Naive thymus-derived CD8-positive, alpha-beta T cell (primary cell): ENCODE results near the gene NUDCD3. TPM values are rescaled to one million over a fixed set of nuclear protein-coding genes. Genes with fewer than 3 reads are reported as not detected.

Experiments
- ATAC-seq, 2 donors: fragments of 150-1000 bp; cut with Tn5 transposase in 1 of 2; sonication (Bioruptor Pico), chemical (Tn5 transposase) in 1 of 2; 1 replicate in 1 of 2; 2 replicates in 1 of 2; pipeline ENCODE4 v1.10.0; 2021; ENCODE audit warnings: mild to moderate bottlenecking in 2 of 2, moderate library complexity in 2 of 2
- POLR2A ChIA-PET: fragments of 350-600 bp; sonication (Branson Sonifier 250); formaldehyde crosslinking; loops from one replicate; lab custom pipeline; 2021; ENCODE audit warnings: antibody characterized with exemption; lab: Charles Lee
- DNase-seq, 10 donors: peaks; one replicate each; pipeline versions ENCODE4 v3.0.0 to v3.0.0-alpha.2; 2020 to 2022
- H3K27ac Mint-ChIP-seq, 10 donors: one replicate each; pipeline ENCODE4 v1.8.0; 2020 to 2022; ENCODE audit warnings: mild to moderate bottlenecking in 10 of 10, mixed read lengths in 10 of 10, moderate library complexity in 4 of 10, inconsistent platforms in 1 of 10
- H3K27me3 Mint-ChIP-seq, 5 donors: one replicate each; pipeline ENCODE4 v1.8.0; 2021 to 2022; ENCODE audit warnings: mixed read lengths in 5 of 5
- H3K36me3 Mint-ChIP-seq, 3 donors: one replicate each; pipeline ENCODE4 v1.8.0; 2020 to 2022; ENCODE audit warnings: mixed read lengths in 3 of 3, mild to moderate bottlenecking in 2 of 3, inconsistent platforms in 1 of 3
- H3K4me1 Mint-ChIP-seq, 4 donors: one replicate each; pipeline ENCODE4 v1.8.0; 2021 to 2022; ENCODE audit warnings: mixed read lengths in 4 of 4
- H3K4me3 Mint-ChIP-seq, 10 donors: one replicate each; pipeline ENCODE4 v1.8.0; 2020 to 2022; ENCODE audit warnings: mild to moderate bottlenecking in 10 of 10, mixed read lengths in 10 of 10, moderate library complexity in 6 of 10, inconsistent platforms in 1 of 10
- H3K9me3 Mint-ChIP-seq, 9 donors: one replicate each; pipeline ENCODE4 v1.8.0; 2020 to 2022; ENCODE audit warnings: mixed read lengths in 9 of 9, mild to moderate bottlenecking in 3 of 9, inconsistent platforms in 1 of 9, moderate library complexity in 1 of 9
- polyA plus RNA-seq, 3 donors: library from polyadenylated mRNA; unstranded; fragments of 300-500 nt; fragmentation: Illumina TruSeq; gene quantifications; one replicate each; pipeline ENCODE4 v1.2.3, GENCODE V29; 2021
- total RNA-seq, 8 experiments: library from RNA in 2 of 8; stranded (reverse) in 2 of 8; gene quantifications; one replicate each; pipeline ENCODE4 v1.2.3 and lab custom pipeline; 2021 to 2026

NUDCD3 gene
- total and polyA plus RNA-seq, 5 experiments from 2014 or later, result 54.6 to 118 (median 69.4) TPM

GRCh38 chr7:44471436-44471835 lies 19.0 kb downstream of the NUDCD3 start:
- POLR2A ChIA-PET, result interaction anchor here (0.5 kb wide), 1 partner anchor 15 kb away, joined by 5 read pairs; no protein-coding TSS in a partner anchor
- DNase-seq, result no peak
- Mint-ChIP-seq H3K36me3 (peaks cover 0 to 91% (median 24%) of the 10 kb centered on the region in 3 donors), H3K4me3 (no peak overlapping the region), H3K9me3 (no peaks in the 10 kb centered on the region), H3K4me1 (peaks cover 40 to 88% (median 77%) of the 10 kb centered on the region in 4 donors), H3K27ac (peak overlapping the region in 3 of 10 donors; percentile 39 to 60 (median 46)), H3K27me3 (no peaks in the 10 kb centered on the region)
- no peak for ATAC-seq

DNA sequence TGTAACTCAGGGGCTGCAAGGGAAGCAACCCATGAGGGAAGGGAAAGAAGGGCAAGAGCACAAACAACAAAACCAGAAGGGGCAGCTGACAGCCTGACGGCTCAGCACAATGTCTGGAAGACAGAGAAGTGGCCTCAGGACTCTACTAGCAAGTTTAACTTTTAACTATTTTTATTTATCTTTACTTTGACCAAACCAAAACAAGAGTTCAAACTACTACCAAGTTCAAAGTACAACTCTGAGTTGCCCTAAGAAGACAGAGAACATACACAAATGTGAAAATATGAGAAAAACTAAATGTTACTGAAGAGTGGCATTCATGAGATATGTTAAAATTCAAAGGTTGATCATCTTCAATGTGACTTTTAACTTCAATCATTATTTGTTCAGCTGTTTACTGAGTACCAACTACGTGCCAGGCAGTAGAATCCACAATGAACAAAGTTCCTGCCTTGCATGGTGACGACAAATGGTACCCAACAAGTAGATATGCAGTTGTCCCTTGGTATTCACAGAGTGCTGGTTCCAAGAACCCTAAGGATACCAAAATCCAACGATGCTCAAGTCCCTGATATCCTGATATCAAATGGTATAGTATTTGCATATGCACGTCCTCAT lies 19.7 kb downstream of the NUDCD3 start:
- Mint-ChIP-seq H3K27me3 (no peaks in the 10 kb centered on the region), H3K9me3 (no peaks in the 10 kb centered on the region), H3K27ac (peak overlapping the region in 3 of 10 donors; percentile 1 to 60 (median 23)), H3K4me1 (peaks cover 41 to 88% (median 79%) of the 10 kb centered on the region in 4 donors), H3K36me3 (peaks cover 0 to 87% (median 24%) of the 10 kb centered on the region in 3 donors), H3K4me3 (peak overlapping the region in 1 of 10 donors; percentile 13)
- POLR2A ChIA-PET, result interaction anchor here (0.5 to 1.5 kb wide), 2 partner anchors 10 to 14 kb away, joined by 3 to 5 read pairs; no protein-coding TSS in a partner anchor
- DNase-seq (no peak), ATAC-seq (no peak)

DNA sequence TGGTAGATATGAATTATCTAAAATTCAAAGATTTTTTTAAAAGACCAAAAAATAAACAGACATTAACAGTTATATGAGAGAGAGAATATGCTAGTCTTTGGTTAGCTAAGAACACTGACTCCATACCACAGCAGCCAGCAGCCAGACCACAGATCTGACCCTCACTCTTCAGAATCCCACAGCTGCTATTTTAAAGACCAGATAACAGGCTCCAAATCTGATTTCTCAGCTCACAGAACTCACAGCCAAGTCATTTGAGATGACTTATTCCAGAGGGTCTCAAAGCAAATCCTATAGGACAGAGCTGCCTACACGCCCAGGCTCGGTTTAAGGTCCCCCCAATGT lies 20.4 kb downstream of the NUDCD3 start:
- Mint-ChIP-seq H3K9me3 (no peaks in the 10 kb centered on the region), H3K27ac (peak overlapping the region in 4 of 10 donors; percentile 1 to 60 (median 20)), H3K4me3 (peak overlapping the region in 2 of 10 donors; percentile 13 to 19), H3K36me3 (peaks cover 0 to 87% (median 24%) of the 10 kb centered on the region in 3 donors), H3K27me3 (no peaks in the 10 kb centered on the region), H3K4me1 (peaks cover 46 to 89% (median 83%) of the 10 kb centered on the region in 4 donors)
- POLR2A ChIA-PET, result interaction anchor here (0.7 to 1.5 kb wide), 2 partner anchors 10 to 20 kb away, joined by 3 read pairs; partner anchors contain the start of gene NUDCD3
- no peak for DNase-seq
- no peak for ATAC-seq

- ATAC-seq (no peak), DNase-seq (no peak)
- no peaks in the 10 kb centered on the region for H3K9me3 Mint-ChIP-seq
- POLR2A ChIA-PET, result interaction anchor here (0.7 to 1.5 kb wide), 2 partner anchors 9 to 20 kb away, joined by 3 read pairs; partner anchors contain the start of gene NUDCD3
- no peaks in the 10 kb centered on the region for H3K27me3 Mint-ChIP-seq
- peak overlapping the region in 3 of 10 donors; percentile 1 to 33 (median 3) for H3K4me3 Mint-ChIP-seq
- peak overlapping the region in 2 of 10 donors; percentile 1 to 23 for H3K27ac Mint-ChIP-seq
- H3K36me3 Mint-ChIP-seq, result peaks cover 0 to 86% (median 24%) of the 10 kb centered on the region in 3 donors
- H3K4me1 Mint-ChIP-seq, result peaks cover 47 to 92% (median 85%) of the 10 kb centered on the region in 4 donors
Measured at GRCh38 chr7:44469461-44470134, 20.9 kb downstream of the NUDCD3 start.

GRCh38 chr7:44467217-44467548 lies 23.3 kb downstream of the NUDCD3 start:
- ATAC-seq (no peak), DNase-seq (no peak)
- H3K27ac Mint-ChIP-seq, result peak overlapping the region in 7 of 10 donors; percentile 0 to 81 (median 30)
- POLR2A ChIA-PET, result interaction anchor here (0.6 to 1.3 kb wide), 2 partner anchors 23 to 128 kb away, joined by 4 to 8 read pairs; partner anchors contain the start of gene NUDCD3
- no peaks in the 10 kb centered on the region for H3K27me3 Mint-ChIP-seq
- H3K36me3 Mint-ChIP-seq, result peaks cover 0 to 69% (median 17%) of the 10 kb centered on the region in 3 donors
- peaks cover 40 to 85% (median 81%) of the 10 kb centered on the region in 4 donors for H3K4me1 Mint-ChIP-seq
- H3K4me3 Mint-ChIP-seq, result peak overlapping the region in 6 of 10 donors; percentile 3 to 50 (median 22)
- no peaks in the 10 kb centered on the region for H3K9me3 Mint-ChIP-seq

DNA sequence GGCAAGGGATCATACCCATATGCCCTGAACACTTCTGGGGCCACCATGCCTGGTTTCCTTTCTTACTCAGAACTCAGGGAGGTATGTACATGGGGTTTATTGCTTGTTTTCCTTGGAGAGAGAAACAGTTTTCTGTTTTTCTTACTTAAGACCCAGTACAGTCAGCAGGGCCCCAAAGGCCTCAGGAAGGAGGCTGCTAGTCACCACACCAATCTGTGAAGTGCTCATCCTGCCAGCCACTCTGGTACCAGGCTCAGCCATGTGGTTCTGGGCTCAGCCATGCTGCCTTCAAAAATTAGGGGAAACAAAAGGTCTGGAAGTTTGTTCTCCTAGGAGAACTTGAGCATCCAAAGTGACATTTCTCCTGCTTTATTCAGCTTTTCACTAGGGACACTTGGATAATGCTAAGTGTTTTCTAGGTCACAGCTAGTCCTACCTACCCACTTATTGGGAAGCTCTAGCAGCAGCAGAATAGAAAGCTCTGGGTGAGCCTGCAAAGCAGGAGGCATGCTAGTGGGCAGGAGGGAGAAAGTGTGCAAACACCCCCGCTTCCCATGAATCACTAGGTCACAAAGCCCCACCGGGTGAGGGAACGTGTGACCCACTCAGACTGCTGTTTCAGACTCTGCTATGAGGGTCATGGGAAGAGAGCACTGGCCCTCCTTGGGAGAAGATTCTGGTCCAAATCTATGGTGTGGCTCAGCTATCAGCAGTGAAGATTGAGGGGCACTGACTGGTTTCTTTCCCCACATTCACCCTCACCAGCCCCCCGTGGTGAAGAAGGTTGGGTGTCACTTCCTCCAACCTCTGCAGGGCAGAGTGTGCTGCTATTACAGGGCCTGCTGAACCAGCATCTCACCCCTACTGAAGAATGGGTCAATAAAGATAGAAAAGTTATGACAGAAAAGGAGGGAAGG lies 23.9 kb downstream of the NUDCD3 start:
- no peak for DNase-seq
- H3K27me3 Mint-ChIP-seq, result no peaks in the 10 kb centered on the region
- H3K36me3 Mint-ChIP-seq, result peaks cover 0 to 65% (median 12%) of the 10 kb centered on the region in 3 donors
- no peaks in the 10 kb centered on the region for H3K9me3 Mint-ChIP-seq
- POLR2A ChIA-PET, result interaction anchor here (0.6 to 1.3 kb wide), 2 partner anchors 23 to 129 kb away, joined by 4 to 8 read pairs; partner anchors contain the start of gene NUDCD3
- peak overlapping the region in 6 of 10 donors; percentile 3 to 50 (median 24) for H3K4me3 Mint-ChIP-seq
- ATAC-seq, result no peak
- H3K4me1 Mint-ChIP-seq, result peaks cover 41 to 86% (median 82%) of the 10 kb centered on the region in 4 donors
- peak overlapping the region in 6 of 10 donors; percentile 0 to 81 (median 39) for H3K27ac Mint-ChIP-seq

DNA sequence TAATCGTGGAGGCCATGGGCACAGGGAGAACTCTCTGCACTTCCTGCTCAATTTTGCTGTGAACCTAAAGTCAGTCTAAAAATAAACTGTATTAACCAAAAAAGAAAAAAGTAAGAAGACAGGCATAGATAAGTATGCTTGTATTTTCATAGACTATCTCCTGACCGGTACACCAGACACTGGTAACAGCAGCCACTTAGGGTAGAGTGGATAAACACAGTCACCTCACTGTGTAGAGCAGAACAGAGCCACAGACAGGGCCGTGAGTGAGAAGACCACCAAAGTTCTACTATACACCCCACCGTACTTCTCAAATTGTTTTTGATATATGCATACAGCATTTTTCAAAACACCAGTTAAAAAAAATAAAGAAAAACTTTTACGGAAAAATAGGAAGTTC lies 25.0 kb downstream of the NUDCD3 start:
- POLR2A ChIA-PET, result no interaction called here
- Mint-ChIP-seq H3K4me3 (peak overlapping the region in 2 of 10 donors; percentile 10 to 14), H3K36me3 (peaks cover 0 to 60% (median 12%) of the 10 kb centered on the region in 3 donors), H3K27ac (peak overlapping the region in 3 of 10 donors; percentile 5 to 58 (median 41)), H3K4me1 (peaks cover 43 to 89% (median 86%) of the 10 kb centered on the region in 4 donors), H3K9me3 (no peaks in the 10 kb centered on the region), H3K27me3 (no peaks in the 10 kb centered on the region)
- ATAC-seq, result no peak
- no peak for DNase-seq

GRCh38 chr7:44463169-44463808 lies 27.2 kb downstream of the NUDCD3 start:
- Mint-ChIP-seq H3K4me3 (peak overlapping the region in 1 of 10 donors; percentile 2), H3K27ac (peak overlapping the region in 4 of 10 donors; percentile 4 to 73 (median 40)), H3K36me3 (peaks cover 5 to 50% (median 11%) of the 10 kb centered on the region in 3 donors), H3K9me3 (no peaks in the 10 kb centered on the region), H3K27me3 (no peaks in the 10 kb centered on the region), H3K4me1 (peaks cover 33 to 86% (median 82%) of the 10 kb centered on the region in 4 donors)
- no peak for ATAC-seq
- DNase-seq, result peak in 2 of 10 donors; percentile 18 to 20
- POLR2A ChIA-PET, result no interaction called here

DNA sequence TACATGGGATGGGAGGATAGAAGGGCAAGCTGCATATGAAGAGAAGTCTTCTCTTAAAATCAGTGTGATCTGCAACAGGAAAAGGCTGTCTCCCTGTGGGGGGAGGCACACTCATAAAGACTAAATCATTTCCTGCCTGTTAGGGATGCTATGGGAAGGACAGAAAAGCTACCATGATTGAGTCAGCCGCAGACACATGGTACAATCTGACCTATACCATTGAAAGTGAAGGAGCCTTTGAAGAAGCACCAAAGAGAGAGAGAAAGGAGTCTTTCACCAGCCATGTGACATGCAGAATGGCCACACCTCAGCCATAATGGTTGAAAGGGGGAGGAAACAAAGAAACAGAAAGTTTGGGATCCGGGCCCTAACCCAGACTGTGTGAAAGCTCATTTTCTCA lies 29.1 kb downstream of the NUDCD3 start:
- H3K27ac Mint-ChIP-seq, result peak overlapping the region; percentile 5 to 98 (median 87)
- H3K4me1 Mint-ChIP-seq, result peaks cover 29 to 86% (median 82%) of the 10 kb centered on the region in 4 donors
- peaks cover 2 to 45% (median 5%) of the 10 kb centered on the region in 3 donors for H3K36me3 Mint-ChIP-seq
- ATAC-seq, result no peak
- H3K9me3 Mint-ChIP-seq, result no peaks in the 10 kb centered on the region
- H3K27me3 Mint-ChIP-seq, result no peaks in the 10 kb centered on the region
- peak in 1 of 10 donors; percentile 13 for DNase-seq
- peak overlapping the region; percentile 53 to 79 (median 71) for H3K4me3 Mint-ChIP-seq
- POLR2A ChIA-PET, result interaction anchor here (0.5 to 3.2 kb wide), 6 partner anchors 29 to 592 kb away, joined by 3 to 37 read pairs (median 4); partner anchors contain the start of genes DDX56, H2AZ2, MRPS24 and NUDCD3

- H3K27me3 Mint-ChIP-seq, result no peaks in the 10 kb centered on the region
- peaks cover 29 to 83% (median 81%) of the 10 kb centered on the region in 4 donors for H3K4me1 Mint-ChIP-seq
- ATAC-seq (peak; percentile 99), DNase-seq (peak; percentile 26 to 93 (median 71))
- peak overlapping the region; percentile 5 to 98 (median 87) for H3K27ac Mint-ChIP-seq
- H3K4me3 Mint-ChIP-seq, result peak overlapping the region; percentile 36 to 79 (median 71)
- H3K9me3 Mint-ChIP-seq, result no peaks in the 10 kb centered on the region
- H3K36me3 Mint-ChIP-seq, result peaks cover 2 to 42% (median 5%) of the 10 kb centered on the region in 3 donors
- POLR2A ChIA-PET, result interaction anchor here (0.7 to 3.2 kb wide), 5 partner anchors 10 to 387 kb away, joined by 3 to 37 read pairs (median 3); partner anchors contain the start of genes DDX56, H2AZ2 and NUDCD3
Measured at GRCh38 chr7:44460325-44460724, 30.1 kb downstream of the NUDCD3 start.

DNA sequence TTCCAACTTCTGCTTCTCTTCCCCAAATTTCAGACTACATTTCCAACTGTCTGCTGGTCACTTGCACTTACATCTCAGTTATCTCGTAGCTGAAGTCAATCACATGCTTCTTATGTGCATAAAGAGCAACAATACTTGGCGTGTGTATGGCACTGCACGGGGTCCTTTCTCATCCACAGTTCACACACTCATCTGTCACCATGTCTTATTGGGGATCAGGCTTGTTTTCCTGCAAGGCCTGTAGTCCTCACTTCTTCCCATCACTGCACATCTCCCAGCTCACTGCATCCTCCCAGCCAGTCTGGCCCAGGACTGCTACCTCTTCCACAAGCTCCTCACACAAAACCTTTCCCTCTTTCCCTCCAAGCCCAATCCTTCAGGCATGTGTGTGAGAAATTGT lies 35.3 kb downstream of the NUDCD3 start:
- ATAC-seq, result no peak
- peaks cover 7 to 51% (median 8%) of the 10 kb centered on the region in 3 donors for H3K36me3 Mint-ChIP-seq
- H3K27me3 Mint-ChIP-seq, result no peaks in the 10 kb centered on the region
- H3K27ac Mint-ChIP-seq, result peak overlapping the region in 2 of 10 donors; percentile 27 to 60
- POLR2A ChIA-PET, result interaction anchor here (1.0 kb wide), 1 partner anchor 10 kb away, joined by 4 read pairs; no protein-coding TSS in a partner anchor
- no peak for DNase-seq
- H3K4me1 Mint-ChIP-seq, result peaks cover 28 to 75% (median 65%) of the 10 kb centered on the region in 4 donors
- H3K9me3 Mint-ChIP-seq, result no peaks in the 10 kb centered on the region
- peak overlapping the region in 7 of 10 donors; percentile 1 to 66 (median 49) for H3K4me3 Mint-ChIP-seq
